ENCODE data around the gene VPS4A. TPM values are rescaled to one million over a fixed set of nuclear protein-coding genes. Genes with fewer than 3 reads are reported as not detected.
A peak's percentile ranks its signal among the peaks of the same experiment; 100 is the strongest.

VPS4A gene
- total and polyA plus RNA-seq, 5 experiments from 2014 or later, result 28.4 to 52.2 (median 36.1) TPM

DNA sequence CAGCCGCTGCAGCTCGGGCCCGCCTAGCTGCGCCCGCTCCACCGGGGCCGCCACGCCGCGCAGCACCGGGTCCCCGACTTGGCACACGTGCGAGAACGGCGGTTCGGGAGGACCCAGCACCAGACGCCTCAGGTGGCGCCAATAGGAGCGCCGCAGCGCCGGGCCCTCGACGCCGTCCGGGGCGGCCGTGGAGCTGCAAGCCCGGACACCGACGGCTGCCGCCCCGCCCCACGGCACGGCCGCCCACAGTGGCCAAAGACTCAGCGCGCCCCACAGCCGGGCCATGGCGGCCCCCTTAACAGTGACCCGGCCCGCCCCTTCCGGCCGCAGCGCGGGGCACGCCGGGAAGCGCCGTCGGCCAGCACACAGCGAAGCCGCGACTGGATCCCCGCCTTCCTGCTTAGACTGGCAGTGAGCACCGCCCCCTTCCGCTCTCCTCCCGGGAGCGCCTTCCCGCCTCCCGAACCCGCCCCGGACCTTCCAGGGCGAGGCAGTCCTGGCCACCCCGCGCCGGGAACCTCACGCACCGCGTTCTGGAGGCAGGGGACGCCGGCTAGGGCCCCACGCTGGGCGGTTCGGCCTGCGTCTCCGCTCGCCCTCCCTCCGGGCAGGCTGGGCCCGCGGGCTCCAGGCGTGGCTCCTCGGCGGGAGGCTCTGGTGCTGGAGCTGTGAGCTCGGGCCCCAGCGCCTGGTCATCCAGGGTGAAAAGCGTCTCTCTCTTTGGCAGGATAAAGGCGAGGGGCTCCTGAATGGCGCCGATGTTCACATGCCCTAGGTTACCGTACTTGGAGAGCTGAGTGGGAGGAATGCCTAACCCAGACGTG, 19.3 kb downstream of the VPS4A start, which contains the start of gene PDF:
Gene PDF (minus strand): TSS at position 303 of the 824 bp plus-strand sequence. CDS start 18 bp downstream, at position 285.
- no peaks in the 10 kb centered on the region for H3K9me3 Mint-ChIP-seq
- no peaks in the 10 kb centered on the region for H3K27me3 Mint-ChIP-seq
- peak; percentile 94 to 95 for ATAC-seq
- POLR2A ChIA-PET, result interaction anchor here (1.1 to 5.8 kb wide), 9 partner anchors 9 to 143 kb away, joined by 3 to 47 read pairs (median 8); partner anchors contain the start of genes COG8, NIP7 and SNTB2
- H3K36me3 Mint-ChIP-seq, result peaks cover 0 to 57% (median 2%) of the 10 kb centered on the region in 3 donors
- peak; percentile 58 to 86 (median 77) for DNase-seq
- peak within 1 kb of the TSS; percentile 71 to 87 (median 78) for H3K4me3 Mint-ChIP-seq
- H3K27ac Mint-ChIP-seq, result peak within 1 kb of the TSS; percentile 37 to 87 (median 77)
- peaks cover 9 to 61% (median 41%) of the 10 kb centered on the region in 4 donors for H3K4me1 Mint-ChIP-seq

DNA sequence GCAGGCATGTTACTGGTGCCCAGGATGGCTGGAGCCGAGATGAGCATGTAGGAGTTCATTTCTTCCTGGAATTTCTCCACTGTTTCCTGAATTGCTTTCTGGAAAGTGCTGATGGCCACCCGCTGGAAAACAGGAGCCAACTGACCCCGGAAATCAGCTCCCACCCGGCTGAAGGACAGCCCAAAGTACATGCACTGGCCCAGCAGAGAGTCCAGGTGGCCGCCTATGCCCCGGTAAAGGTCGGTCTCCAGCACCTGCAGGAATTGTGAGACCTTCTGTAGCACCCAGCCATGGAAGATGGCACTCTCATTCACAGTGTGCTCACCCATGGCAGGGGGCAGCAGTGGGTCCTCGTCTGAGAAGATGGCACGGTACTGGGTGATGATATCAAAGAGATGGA, 23.5 kb downstream of the VPS4A start:
- no peak for ATAC-seq
- Mint-ChIP-seq H3K4me1 (peaks cover 10 to 60% (median 41%) of the 10 kb centered on the region in 4 donors), H3K27me3 (no peaks in the 10 kb centered on the region), H3K4me3 (no peak overlapping the region), H3K9me3 (no peaks in the 10 kb centered on the region), H3K27ac (peak overlapping the region in 1 of 10 donors; percentile 20), H3K36me3 (peaks cover 4 to 49% (median 4%) of the 10 kb centered on the region in 3 donors)
- no peak for DNase-seq
- POLR2A ChIA-PET, result interaction anchor here (0.6 to 1.4 kb wide), 2 partner anchors 11 to 257 kb away, joined by 3 to 4 read pairs; no protein-coding TSS in a partner anchor

- Mint-ChIP-seq H3K36me3 (peaks cover 4 to 58% (median 10%) of the 10 kb centered on the region in 3 donors), H3K9me3 (no peaks in the 10 kb centered on the region), H3K27ac (peak overlapping the region; percentile 89 to 100 (median 96)), H3K4me1 (peaks cover 19 to 71% (median 56%) of the 10 kb centered on the region in 4 donors), H3K4me3 (peak overlapping the region; percentile 98 to 100 (median 100)), H3K27me3 (no peaks in the 10 kb centered on the region)
- DNase-seq, result no peak
- POLR2A ChIA-PET, result interaction anchor here (0.9 to 3.4 kb wide), 5 partner anchors 10 to 206 kb away, joined by 3 to 47 read pairs (median 5); partner anchors contain the start of genes CHTF8, PDF, UTP4 and VPS4A
- ATAC-seq, result no peak
Observed at GRCh38 chr16:69338557-69339288, 27.6 kb downstream of the VPS4A start.

- H3K27me3 Mint-ChIP-seq, result no peaks in the 10 kb centered on the region
- POLR2A ChIA-PET, result interaction anchor here (0.9 to 3.4 kb wide), 3 partner anchors 9 to 28 kb away, joined by 3 to 47 read pairs (median 17); partner anchors contain the start of genes PDF and VPS4A
- H3K4me1 Mint-ChIP-seq, result peaks cover 19 to 65% (median 53%) of the 10 kb centered on the region in 4 donors
- peak within 1 kb of the TSS; percentile 98 to 100 (median 99) for H3K27ac Mint-ChIP-seq
- peaks cover 4 to 51% (median 10%) of the 10 kb centered on the region in 3 donors for H3K36me3 Mint-ChIP-seq
- peak within 1 kb of the TSS; percentile 98 to 100 (median 100) for H3K4me3 Mint-ChIP-seq
- H3K9me3 Mint-ChIP-seq, result no peaks in the 10 kb centered on the region
- ATAC-seq (peak; percentile 84 to 89), DNase-seq (peak; percentile 73 to 95 (median 90))
Observed at GRCh38 chr16:69339289-69340094, 28.3 kb downstream of the VPS4A start, which contains the start of the genes COG8 and NIP7. Gene COG8, minus strand, starts transcription at chr16:69339564. Its CDS starts 12 bp downstream, at chr16:69339552. Gene NIP7, plus strand, starts transcription at chr16:69339772. Its CDS starts 58 bp downstream, at chr16:69339830.

- POLR2A ChIA-PET, result interaction anchor here (0.9 to 3.4 kb wide), 5 partner anchors 11 to 29 kb away, joined by 3 to 47 read pairs (median 5); partner anchors contain the start of genes PDF and VPS4A
- H3K4me1 Mint-ChIP-seq, result peaks cover 19 to 60% (median 53%) of the 10 kb centered on the region in 4 donors
Observed at GRCh38 chr16:69340095-69340644, 29.0 kb downstream of the VPS4A start.

DNA sequence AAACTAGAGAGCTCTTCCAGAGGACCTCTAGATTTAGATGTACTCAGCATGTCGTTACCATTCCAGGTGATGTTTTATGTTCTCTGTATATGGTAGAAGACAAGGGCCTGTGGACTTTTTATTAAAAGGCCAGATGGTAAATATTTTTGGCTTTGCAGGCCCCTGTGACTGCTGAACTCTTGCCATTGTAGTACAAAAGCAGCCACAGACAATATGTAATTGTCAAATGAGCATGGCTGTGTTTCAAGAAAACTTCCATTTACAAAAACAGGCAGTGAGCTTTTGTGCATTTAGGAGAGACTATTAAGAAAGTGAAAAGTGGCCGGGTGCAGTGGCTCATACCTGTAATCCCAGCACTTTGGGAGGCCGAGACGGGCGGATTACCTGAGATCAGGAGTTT, 33.0 kb downstream of the VPS4A start:
- H3K4me1 Mint-ChIP-seq, result peaks cover 15 to 28% (median 27%) of the 10 kb centered on the region in 4 donors

More at GRCh38 chr16:69340095-69340644, 29.0 kb downstream of the VPS4A start:
- Mint-ChIP-seq H3K27ac (peak overlapping the region; percentile 98 to 100 (median 99)), H3K9me3 (no peaks in the 10 kb centered on the region), H3K27me3 (no peaks in the 10 kb centered on the region), H3K36me3 (peaks cover 4 to 47% (median 10%) of the 10 kb centered on the region in 3 donors), H3K4me3 (peak overlapping the region; percentile 98 to 100 (median 100))
- DNase-seq, result peak in 1 of 10 donors; percentile 18
- no peak for ATAC-seq

DNA sequence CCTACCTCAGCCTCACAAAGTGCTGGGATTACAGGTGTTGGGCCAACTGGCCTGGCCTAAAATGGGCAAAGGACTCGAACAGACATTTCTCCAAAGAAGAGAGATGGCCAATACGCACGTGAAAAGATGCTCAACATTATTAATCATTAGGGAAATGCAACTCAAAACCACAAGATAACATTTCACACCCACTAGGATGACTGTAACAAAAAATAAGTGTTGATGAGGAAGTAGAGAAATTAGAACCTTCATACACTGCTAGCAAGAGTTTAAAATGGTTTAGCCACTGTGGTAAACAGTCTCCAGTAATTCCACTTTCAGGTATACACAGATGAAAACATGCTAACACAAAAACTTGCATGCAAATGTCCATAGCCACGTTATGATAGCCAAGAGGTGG, 34.8 kb downstream of the VPS4A start:
- ATAC-seq (no peak), DNase-seq (no peak)
- POLR2A ChIA-PET, result no interaction called here
- Mint-ChIP-seq H3K27me3 (no peaks in the 10 kb centered on the region), H3K36me3 (peaks cover 0 to 32% (median 6%) of the 10 kb centered on the region in 3 donors), H3K27ac (peak overlapping the region in 3 of 10 donors; percentile 52 to 58 (median 56)), H3K4me3 (peak overlapping the region in 1 of 10 donors; percentile 40), H3K9me3 (no peaks in the 10 kb centered on the region), H3K4me1 (peaks cover 2 to 14% (median 11%) of the 10 kb centered on the region in 4 donors)

More for the DNA sequence above, 33.0 kb downstream of the VPS4A start:
- ATAC-seq (no peak), DNase-seq (no peak)
- Mint-ChIP-seq H3K36me3 (peaks cover 0 to 35% (median 6%) of the 10 kb centered on the region in 3 donors), H3K9me3 (no peaks in the 10 kb centered on the region), H3K27ac (no peak overlapping the region), H3K27me3 (no peaks in the 10 kb centered on the region), H3K4me3 (no peak overlapping the region)
- POLR2A ChIA-PET, result interaction anchor here (0.8 kb wide), 1 partner anchor 9 kb away, joined by 5 read pairs; no protein-coding TSS in a partner anchor

DNA sequence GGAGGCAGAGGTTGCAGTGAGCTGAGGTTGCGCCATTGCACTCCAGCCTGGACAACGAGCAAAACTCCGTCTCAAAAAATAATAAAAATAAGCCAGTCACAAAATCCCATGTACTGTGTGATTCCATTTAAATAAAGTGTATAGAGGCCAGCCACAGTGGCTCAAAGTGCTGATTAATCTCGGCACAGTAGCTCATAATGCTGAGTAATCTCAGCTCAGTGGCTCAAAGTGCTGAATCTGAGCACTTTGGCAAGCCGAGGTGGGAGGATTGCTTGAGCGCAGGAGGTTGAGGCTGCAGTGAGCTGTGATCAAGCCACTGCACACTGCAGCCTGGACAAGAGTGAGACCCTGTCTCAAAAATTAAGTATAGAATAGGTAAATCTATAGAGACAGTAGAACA, 35.5 kb downstream of the VPS4A start:
- POLR2A ChIA-PET, result interaction anchor here (1.1 kb wide), 1 partner anchor 16 kb away, joined by 4 read pairs; the partner anchor contains the start of gene PDF
- H3K9me3 Mint-ChIP-seq, result no peaks in the 10 kb centered on the region
- peaks cover 2 to 7% (median 3%) of the 10 kb centered on the region in 4 donors for H3K4me1 Mint-ChIP-seq
- H3K27ac Mint-ChIP-seq, result peak overlapping the region in 2 of 10 donors; percentile 23 to 81
- peaks cover 0 to 27% (median 2%) of the 10 kb centered on the region in 3 donors for H3K36me3 Mint-ChIP-seq
- no peak for DNase-seq
- no peaks in the 10 kb centered on the region for H3K27me3 Mint-ChIP-seq
- H3K4me3 Mint-ChIP-seq, result no peak overlapping the region
- ATAC-seq, result no peak

DNA sequence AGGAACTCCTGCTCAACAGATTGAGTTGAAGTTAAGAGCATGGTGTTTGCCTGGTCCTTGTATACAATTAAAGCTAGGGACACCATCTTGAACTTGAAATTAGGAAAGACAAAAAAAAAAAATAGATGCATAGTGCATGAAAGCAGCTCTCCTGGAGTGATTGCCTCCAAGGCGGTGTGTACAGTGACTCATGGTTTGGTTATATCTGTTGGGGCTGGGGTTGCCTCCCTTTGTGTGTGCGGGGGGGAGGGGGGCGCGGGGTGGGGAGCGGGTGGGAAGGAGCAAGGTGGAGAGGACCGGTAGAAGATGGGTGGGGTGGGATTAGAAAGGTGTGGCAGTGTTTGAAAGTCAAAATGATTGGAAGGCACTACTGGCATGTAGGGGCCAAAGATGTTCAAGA, 37.1 kb downstream of the VPS4A start:
- no peak for DNase-seq
- POLR2A ChIA-PET, result interaction anchor here (0.6 to 1.3 kb wide), 2 partner anchors 9 to 582 kb away, joined by 3 read pairs; partner anchors contain the start of genes COG8 and NIP7

DNA sequence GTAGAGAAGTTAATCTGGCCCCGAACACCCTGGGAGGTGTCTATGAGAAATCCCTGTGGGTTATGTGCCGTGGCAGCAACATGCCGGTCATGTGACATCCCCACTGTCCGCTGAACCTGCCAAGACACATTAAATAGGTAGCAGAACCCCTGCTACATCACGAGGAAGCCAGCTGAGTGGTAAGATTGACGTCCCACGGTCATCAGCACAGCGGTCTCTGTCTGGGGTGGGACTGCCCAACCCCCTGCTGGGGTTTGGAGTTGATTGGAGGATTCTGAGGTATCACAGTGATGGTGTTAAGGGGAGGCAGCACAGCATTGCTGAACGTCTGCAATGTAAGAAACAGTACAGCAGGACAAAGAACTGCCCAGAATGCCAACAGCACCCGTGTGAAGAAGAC, 38.4 kb downstream of the VPS4A start:
- no peak overlapping the region for H3K4me3 Mint-ChIP-seq
- H3K27me3 Mint-ChIP-seq, result no peaks in the 10 kb centered on the region
- H3K4me1 Mint-ChIP-seq, result peaks cover 0 to 6% (median 2%) of the 10 kb centered on the region in 4 donors
- no peak for DNase-seq
- H3K9me3 Mint-ChIP-seq, result no peaks in the 10 kb centered on the region
- peaks cover 0 to 27% (median 0%) of the 10 kb centered on the region in 3 donors for H3K36me3 Mint-ChIP-seq
- POLR2A ChIA-PET, result no interaction called here
- no peak for ATAC-seq
- H3K27ac Mint-ChIP-seq, result peak overlapping the region in 2 of 10 donors; percentile 38 to 59

More for the DNA sequence above, 37.1 kb downstream of the VPS4A start:
- no peak overlapping the region for H3K4me3 Mint-ChIP-seq
- H3K36me3 Mint-ChIP-seq, result peaks cover 0 to 28% (median 2%) of the 10 kb centered on the region in 3 donors
- H3K9me3 Mint-ChIP-seq, result no peaks in the 10 kb centered on the region
- H3K4me1 Mint-ChIP-seq, result peaks cover 0 to 6% (median 2%) of the 10 kb centered on the region in 4 donors
- no peaks in the 10 kb centered on the region for H3K27me3 Mint-ChIP-seq
- ATAC-seq, result no peak
- H3K27ac Mint-ChIP-seq, result no peak overlapping the region

All from naive thymus-derived CD8-positive, alpha-beta T cell (primary cell).